HG02973 (cell line): ENCODE results near the gene FUZ.

Source experiments
- ATAC-seq: cut with Tn5 transposase; IDR thresholded peaks from one replicate; pipeline ENCODE4 v1.9.1; 2021; ENCODE audit warnings: moderate library complexity; ENCODE audit not compliant: unreplicated experiment

FUZ gene

GRCh38 chr19:49807904-49808675 lies 5.0 kb downstream of the FUZ start:
- no peak for ATAC-seq

GRCh38 chr19:49807058-49807903 lies 5.8 kb downstream of the FUZ start:
- ATAC-seq, result no peak

- ATAC-seq, result no peak
These were observed 6.5 kb downstream of the FUZ start for GRCh38 chr19:49806620-49806959.

- no peak for ATAC-seq
These were observed 7.1 kb downstream of the FUZ start for GRCh38 chr19:49805822-49806619.

GRCh38 chr19:49803529-49803856 lies 9.6 kb downstream of the FUZ start:
- no peak for ATAC-seq

- ATAC-seq, result no peak
These were observed 10.1 kb downstream of the FUZ start for GRCh38 chr19:49802836-49803528.

GRCh38 chr19:49801966-49802661 lies 11.0 kb downstream of the FUZ start:
- ATAC-seq, result no peak

- ATAC-seq, result no peak
These were observed 11.6 kb downstream of the FUZ start for GRCh38 chr19:49801401-49801888.

GRCh38 chr19:49800771-49801170 lies 12.3 kb downstream of the FUZ start:
- ATAC-seq, result no peak

GRCh38 chr19:49799798-49800376 lies 13.2 kb downstream of the FUZ start:
- no peak for ATAC-seq

GRCh38 chr19:49799271-49799797 lies 13.8 kb downstream of the FUZ start:
- ATAC-seq, result no peak

- ATAC-seq, result no peak
These were observed 14.5 kb downstream of the FUZ start for GRCh38 chr19:49798574-49798973.

- no peak for ATAC-seq
These were observed 17.5 kb downstream of the FUZ start for GRCh38 chr19:49795615-49796014.

- no peak for ATAC-seq
These were observed 19.6 kb downstream of the FUZ start for GRCh38 chr19:49793561-49793840.

GRCh38 chr19:49792829-49793560 lies 20.1 kb downstream of the FUZ start:
- ATAC-seq, result no peak

GRCh38 chr19:49791776-49792445 lies 21.2 kb downstream of the FUZ start:
- no peak for ATAC-seq

- no peak for ATAC-seq
These were observed 22.2 kb downstream of the FUZ start for GRCh38 chr19:49790866-49791265.

- ATAC-seq, result no peak
These were observed 24.2 kb downstream of the FUZ start for GRCh38 chr19:49788857-49789256.

GRCh38 chr19:49787746-49788145 lies 25.3 kb downstream of the FUZ start:
- no peak for ATAC-seq
